Hepatocyte (in vitro differentiated cells): ENCODE measurements around the gene C4BPA. TPM values are rescaled to one million over a fixed set of nuclear protein-coding genes. Genes with fewer than 3 reads are reported as not detected.

Experiments used
- DNase-seq: peaks from one replicate; pipeline ENCODE4 v3.0.0-alpha.2; 2016; ENCODE audit warnings: low spot score
- H2AFZ ChIP-seq: fragments of 200-600 bp; sonication (generic); 2 replicates; pipeline ENCODE4 v1.6.0; 2016; ENCODE audit warnings: antibody characterized with exemption, mild to moderate bottlenecking
- H3K27ac ChIP-seq: fragments of 200-600 bp; sonication (generic); 2 replicates; pipeline ENCODE4 v1.5.1; 2016; ENCODE audit warnings: mild to moderate bottlenecking
- H3K27me3 ChIP-seq: fragments of 200-600 bp; sonication (generic); 2 replicates; pipeline ENCODE4 v1.6.1; 2016
- H3K36me3 ChIP-seq: fragments of 200-600 bp; sonication (generic); replicated peaks from 2 replicates; pipeline ENCODE4 v1.5.1; 2016; ENCODE audit warnings: low read depth; ENCODE audit not compliant: insufficient read depth
- H3K4me1 ChIP-seq: fragments of 200-600 bp; sonication (generic); 2 replicates; pipeline ENCODE4 v1.5.1; 2016; ENCODE audit warnings: mild to moderate bottlenecking, moderate library complexity; ENCODE audit not compliant: insufficient read depth
- H3K4me2 ChIP-seq: fragments of 200-600 bp; sonication (generic); 2 replicates; pipeline ENCODE4 v1.6.0; 2016
- H3K4me3 ChIP-seq: fragments of 200-600 bp; sonication (generic); 2 replicates; pipeline ENCODE4 v1.5.1; 2016; ENCODE audit warnings: mild to moderate bottlenecking
- H3K79me2 ChIP-seq: fragments of 200-600 bp; sonication (generic); 2 replicates; pipeline ENCODE4 v1.6.0; 2017; ENCODE audit warnings: mild to moderate bottlenecking
- H3K9me2 ChIP-seq: fragments of 200-600 bp; sonication (generic); replicated peaks from 2 replicates; pipeline ENCODE4 v1.6.0; 2017; ENCODE audit warnings: mild to moderate bottlenecking; ENCODE audit not compliant: insufficient read depth
- H3K9me3 ChIP-seq: fragments of 200-600 bp; sonication (generic); 2 replicates; pipeline ENCODE4 v1.5.1; 2016; ENCODE audit warnings: low read depth, mild to moderate bottlenecking
- H4K20me1 ChIP-seq: fragments of 200-600 bp; sonication (generic); 2 replicates; pipeline ENCODE4 v1.6.0; 2016; ENCODE audit warnings: mild to moderate bottlenecking; ENCODE audit not compliant: insufficient read depth, poor library complexity, severe bottlenecking
- CTCF ChIP-seq: fragments of 200-600 bp; sonication (generic); IDR thresholded peaks from 2 replicates; pipeline ENCODE4 v1.5.1; 2016; ENCODE audit warnings: antibody characterized with exemption, mild to moderate bottlenecking; ENCODE audit not compliant: poor library complexity
- EZH2 ChIP-seq: fragments of 200-600 bp; sonication (generic); IDR thresholded peaks from 2 replicates; pipeline ENCODE4 v1.6.1; 2016; ENCODE audit warnings: antibody characterized with exemption, mild to moderate bottlenecking, borderline replicate concordance
- EZH2phosphoT487 ChIP-seq: fragments of 200-600 bp; sonication (generic); IDR thresholded peaks from one replicate; pipeline ENCODE4 v1.6.1; 2018; ENCODE audit warnings: antibody characterized with exemption, mild to moderate bottlenecking, low read depth, moderate library complexity; ENCODE audit not compliant: unreplicated experiment, severe bottlenecking
- WGBS: methylation state at CpG from one replicate; pipeline ENCODE4 v1.1.6; 2016; ENCODE audit warnings: low lambda C conversion rate; ENCODE audit errors: missing lambda C conversion rate; 5-methylcytosine and 5-hydroxymethylcytosine counted together
- polyA plus RNA-seq: library from polyadenylated mRNA; unstranded; fragments of >200 nt; fragmentation: Nextera tagmentation; extraction: Ambion mirVana; gene quantifications from 2 replicates; pipeline ENCODE4 v1.2.1, GENCODE V29; 2016
- total RNA-seq: library from RNA; depleted of rRNA; stranded (reverse); fragments of >200 nt; gene quantifications from 2 replicates; pipeline ENCODE4 v1.2.3, GENCODE V29; 2014

Gene C4BPA
- total and polyA plus RNA-seq, 2 experiments from 2014 or later, result 12.4 to 17.2 TPM

DNA sequence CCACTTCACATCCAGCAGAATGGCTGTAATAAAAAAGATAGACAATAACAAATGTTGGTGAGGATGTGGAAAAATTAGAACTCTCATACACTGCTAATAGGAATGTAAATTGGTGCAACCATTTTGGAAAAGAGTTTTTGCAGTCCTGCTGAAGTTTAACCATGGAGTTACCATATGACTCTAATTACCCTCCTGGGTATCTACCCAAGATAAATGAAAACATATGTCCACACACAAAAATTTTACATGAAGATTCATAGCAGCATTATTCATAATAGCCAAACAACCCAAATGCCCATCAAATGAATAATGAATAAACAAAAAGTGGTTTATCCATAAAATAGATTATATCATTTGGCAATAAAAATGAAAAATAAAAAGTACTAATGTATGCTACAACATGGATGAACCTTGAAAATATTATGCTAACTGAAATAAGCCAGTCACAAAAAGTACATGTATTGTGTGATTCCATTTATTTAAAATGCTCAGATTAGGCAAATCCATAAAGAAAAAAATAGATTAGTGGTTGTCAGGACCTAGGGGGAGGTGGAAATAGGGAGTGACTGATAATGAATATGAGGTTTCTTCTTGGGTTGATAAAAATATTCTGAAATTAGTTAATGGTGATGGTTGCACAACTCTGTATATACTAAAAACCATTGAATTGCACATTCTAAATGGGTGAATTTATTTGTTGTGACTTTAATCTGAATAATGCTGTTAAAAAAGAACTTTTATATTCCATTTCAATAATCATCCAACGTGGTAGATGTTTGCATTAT lies 26.4 kb downstream of the C4BPA start:
- Histone ChIP-seq H3K9me3 (no peaks in the 10 kb centered on the region), H3K9me2 (no peaks in the 10 kb centered on the region), H3K4me2 (no peak overlapping the region), H3K36me3 (no peaks in the 10 kb centered on the region), H2AFZ (no peak overlapping the region), H3K4me1 (no peaks in the 10 kb centered on the region), H4K20me1 (no peaks in the 10 kb centered on the region), H3K27ac (no peak overlapping the region), H3K27me3 (no peaks in the 10 kb centered on the region), H3K79me2 (no peaks in the 10 kb centered on the region), H3K4me3 (no peak overlapping the region)
- TF ChIP-seq EZH2phosphoT487 (no peak), CTCF (no peak), EZH2 (no peak)
- DNase-seq, result no peak
- 69% methylated on average over 1 of the region's 1 CpG for WGBS

- H2AFZ ChIP-seq, result no peak overlapping the region
- no peak overlapping the region for H3K4me3 ChIP-seq
- no peaks in the 10 kb centered on the region for H4K20me1 ChIP-seq
- DNase-seq, result no peak
- 90% methylated on average over 4 of the region's 4 CpGs for WGBS
- no peaks in the 10 kb centered on the region for H3K9me3 ChIP-seq
- TF ChIP-seq EZH2 (no peak), EZH2phosphoT487 (no peak), CTCF (no peak)
- no peaks in the 10 kb centered on the region for H3K79me2 ChIP-seq
- H3K27ac ChIP-seq, result no peak overlapping the region
- H3K4me1 ChIP-seq, result no peaks in the 10 kb centered on the region
- no peaks in the 10 kb centered on the region for H3K36me3 ChIP-seq
- H3K27me3 ChIP-seq, result no peaks in the 10 kb centered on the region
- H3K4me2 ChIP-seq, result no peak overlapping the region
- no peaks in the 10 kb centered on the region for H3K9me2 ChIP-seq
Observed at GRCh38 chr1:207131163-207131562, 27.1 kb downstream of the C4BPA start.

DNA sequence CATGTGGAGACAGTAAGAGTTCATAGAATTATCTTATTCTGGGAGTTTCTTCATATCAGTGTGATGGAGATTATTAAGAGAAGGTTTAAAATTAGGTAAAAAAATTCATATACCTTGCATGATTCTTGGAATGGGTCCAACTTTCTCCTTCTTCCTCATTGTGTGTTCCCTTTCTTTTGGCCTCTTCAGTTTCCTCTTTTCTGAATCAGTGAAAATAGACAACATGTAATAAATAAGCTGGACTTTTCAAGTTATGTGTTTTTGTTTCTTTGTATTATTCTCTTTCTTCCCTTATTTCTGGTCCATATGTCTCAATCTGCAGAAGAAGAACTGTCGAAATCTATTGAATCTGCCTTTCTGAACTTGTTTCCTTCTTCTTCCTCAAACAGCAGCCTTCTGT lies 30.5 kb downstream of the C4BPA start:
- no peak for DNase-seq
- H2AFZ ChIP-seq, result no peak overlapping the region
- H3K27me3 ChIP-seq, result no peaks in the 10 kb centered on the region
- no peak overlapping the region for H3K27ac ChIP-seq
- 100% methylated on average over 1 of the region's 1 CpG for WGBS
- H3K4me2 ChIP-seq, result no peak overlapping the region
- no peaks in the 10 kb centered on the region for H4K20me1 ChIP-seq
- H3K4me3 ChIP-seq, result no peak overlapping the region
- H3K79me2 ChIP-seq, result no peaks in the 10 kb centered on the region
- H3K4me1 ChIP-seq, result no peaks in the 10 kb centered on the region
- H3K9me3 ChIP-seq, result no peaks in the 10 kb centered on the region
- no peaks in the 10 kb centered on the region for H3K36me3 ChIP-seq
- TF ChIP-seq CTCF (no peak), EZH2 (no peak), EZH2phosphoT487 (no peak)
- H3K9me2 ChIP-seq, result no peaks in the 10 kb centered on the region
